ENCODE results near the gene SOX15. TPM values are rescaled to one million over a fixed set of nuclear protein-coding genes. Genes with fewer than 3 reads are reported as not detected.

Gene SOX15
- total and polyA plus RNA-seq, 7 donors: 0.11 to 0.71 (median 0.20) TPM

- no peak for ATAC-seq
- no peaks in the 10 kb centered on the region for H3K9me3 ChIP-seq
- no peaks in the 10 kb centered on the region for H3K27me3 ChIP-seq (ENCODE audit: insufficient read depth in 3 of 3, low read length in 2 of 3)
- intact Hi-C loops (cut with DNase I): no loop called here
- 95 to 97% (median 96%) methylated on average over 10 of the region's 10 CpGs for WGBS, 3 donors
- no peak overlapping the region for H3K4me3 ChIP-seq
- no peak for DNase-seq
- no peak for TF ChIP-seq CTCF (IDR thresholded peaks at IDR 0.05)
- H3K4me1 ChIP-seq: peaks cover 14% of the 10 kb centered on the region
- H3K36me3 ChIP-seq (ENCODE audit: insufficient read depth in 1 of 2, low read depth in 1 of 2): peaks cover 10 to 76% of the 10 kb centered on the region in 2 donors
- H3K27ac ChIP-seq: no peak overlapping the region
Measured at GRCh38 chr17:7570351-7570750, 19.5 kb downstream of the SOX15 start.

GRCh38 chr17:7569571-7569970 is 20.3 kb downstream of the SOX15 start:
- 82 to 94% (median 83%) methylated on average over 5 of the region's 5 CpGs for WGBS, 3 donors
- Histone ChIP-seq H3K27me3 (ENCODE audit: insufficient read depth in 3 of 3, low read length in 2 of 3) (no peaks in the 10 kb centered on the region), H3K36me3 (ENCODE audit: insufficient read depth in 1 of 2, low read depth in 1 of 2) (peaks cover 7 to 76% of the 10 kb centered on the region in 2 donors), H3K4me1 (peaks cover 6% of the 10 kb centered on the region), H3K9me3 (no peaks in the 10 kb centered on the region), H3K27ac (no peak overlapping the region), H3K4me3 (no peak overlapping the region)
- intact Hi-C loops (cut with DNase I): loop anchor here in 1 of 2 donors (10.0 kb wide), 1 partner anchor 325 kb away; the partner anchor contains the start of gene GABARAP
- DNase-seq: no peak
- no peak for ATAC-seq
- no peak for TF ChIP-seq CTCF (IDR thresholded peaks at IDR 0.05)

- Histone ChIP-seq H3K27ac (no peak overlapping the region), H3K4me3 (peak overlapping the region; percentile 96), H3K9me3 (no peaks in the 10 kb centered on the region), H3K36me3 (ENCODE audit: insufficient read depth in 1 of 2, low read depth in 1 of 2) (peaks cover 6 to 51% of the 10 kb centered on the region in 2 donors), H3K4me1 (peaks cover 36% of the 10 kb centered on the region), H3K27me3 (ENCODE audit: insufficient read depth in 3 of 3, low read length in 2 of 3) (no peaks in the 10 kb centered on the region)
- intact Hi-C loops (cut with DNase I): loop anchor here in 1 of 2 donors (5.0 to 10.0 kb wide), 4 partner anchors 51 to 318 kb away; partner anchors contain the start of genes FGF11, GABARAP, KCTD11 and TMEM102
- 84 to 86% (median 85%) methylated on average over 29 to 30 of the region's 30 CpGs for WGBS, 3 donors
- no peak for DNase-seq
- ATAC-seq: no peak
- no peak for TF ChIP-seq CTCF (IDR thresholded peaks at IDR 0.05)
Measured at GRCh38 chr17:7563115-7563869, 26.6 kb downstream of the SOX15 start.

- H3K4me3 ChIP-seq: peak overlapping the region; percentile 96
- no peaks in the 10 kb centered on the region for H3K9me3 ChIP-seq
- ATAC-seq: peak in 2 of 4 donors; percentile 0 to 4
- H3K27ac ChIP-seq: peak overlapping the region; percentile 94
- no peaks in the 10 kb centered on the region for H3K27me3 ChIP-seq (ENCODE audit: insufficient read depth in 3 of 3, low read length in 2 of 3)
- peaks cover 45% of the 10 kb centered on the region for H3K4me1 ChIP-seq
- no peak for DNase-seq
- intact Hi-C loops (cut with DNase I): loop anchor here in 1 of 2 donors (5.0 to 10.0 kb wide), 4 partner anchors 50 to 317 kb away; partner anchors contain the start of genes FGF11, GABARAP, KCTD11 and TMEM102
- TF ChIP-seq CTCF (IDR thresholded peaks at IDR 0.05): no peak
- H3K36me3 ChIP-seq (ENCODE audit: insufficient read depth in 1 of 2, low read depth in 1 of 2): peaks cover 6 to 43% of the 10 kb centered on the region in 2 donors
- WGBS, 3 donors: 0 to 1% (median 0%) methylated on average over 17 to 28 of the region's 28 CpGs
Measured at GRCh38 chr17:7562208-7562605, 27.7 kb downstream of the SOX15 start.

Measured in psoas muscle (tissue), 8 donors.